ENCODE data around the gene MOB3A.

GRCh38 chr19:2127758-2128157 is 31.6 kb upstream of the MOB3A start:
- TF ChIP-seq, protein P1, sequence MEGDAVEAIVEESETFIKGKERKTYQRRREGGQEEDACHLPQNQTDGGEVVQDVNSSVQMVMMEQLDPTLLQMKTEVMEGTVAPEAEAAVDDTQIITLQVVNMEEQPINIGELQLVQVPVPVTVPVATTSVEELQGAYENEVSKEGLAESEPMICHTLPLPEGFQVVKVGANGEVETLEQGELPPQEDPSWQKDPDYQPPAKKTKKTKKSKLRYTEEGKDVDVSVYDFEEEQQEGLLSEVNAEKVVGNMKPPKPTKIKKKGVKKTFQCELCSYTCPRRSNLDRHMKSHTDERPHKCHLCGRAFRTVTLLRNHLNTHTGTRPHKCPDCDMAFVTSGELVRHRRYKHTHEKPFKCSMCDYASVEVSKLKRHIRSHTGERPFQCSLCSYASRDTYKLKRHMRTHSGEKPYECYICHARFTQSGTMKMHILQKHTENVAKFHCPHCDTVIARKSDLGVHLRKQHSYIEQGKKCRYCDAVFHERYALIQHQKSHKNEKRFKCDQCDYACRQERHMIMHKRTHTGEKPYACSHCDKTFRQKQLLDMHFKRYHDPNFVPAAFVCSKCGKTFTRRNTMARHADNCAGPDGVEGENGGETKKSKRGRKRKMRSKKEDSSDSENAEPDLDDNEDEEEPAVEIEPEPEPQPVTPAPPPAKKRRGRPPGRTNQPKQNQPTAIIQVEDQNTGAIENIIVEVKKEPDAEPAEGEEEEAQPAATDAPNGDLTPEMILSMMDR (IDR thresholded peaks at IDR 0.05; ENCODE audit: low read depth, low read length) = no peak
- TF ChIP-seq POLR2A (IDR thresholded peaks at IDR 0.05; ENCODE audit: extremely low read depth, insufficient read length) = no peak
- TF ChIP-seq, protein P2, sequence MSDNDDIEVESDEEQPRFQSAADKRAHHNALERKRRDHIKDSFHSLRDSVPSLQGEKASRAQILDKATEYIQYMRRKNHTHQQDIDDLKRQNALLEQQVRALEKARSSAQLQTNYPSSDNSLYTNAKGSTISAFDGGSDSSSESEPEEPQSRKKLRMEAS (IDR thresholded peaks at IDR 0.05; ENCODE audit: low read depth, low read length) = no peak

Measured in NB4 (cell line).